ENCODE results near the gene TNK1.

Gene TNK1

GRCh38 chr17:7413346-7413985, 32.6 kb downstream of the TNK1 start:
- DNase-seq: no peak

GRCh38 chr17:7414837-7415236, 33.9 kb downstream of the TNK1 start:
- no peak for DNase-seq

- no peak for DNase-seq
These were observed 34.9 kb downstream of the TNK1 start for GRCh38 chr17:7415784-7416183.

- no peak for DNase-seq
These were observed 35.4 kb downstream of the TNK1 start for GRCh38 chr17:7416323-7416722.

- no peak for DNase-seq
These were observed 36.3 kb downstream of the TNK1 start for GRCh38 chr17:7417056-7417655.

- no peak for DNase-seq
These were observed 37.7 kb downstream of the TNK1 start for GRCh38 chr17:7418472-7419152.

- DNase-seq: no peak
These were observed 39.1 kb downstream of the TNK1 start, which contains the start of gene SPEM1 for GRCh38 chr17:7419819-7420610. TSS of gene SPEM1 (plus strand) at chr17:7420324. CDS start at chr17:7420385, 61 bp downstream.

GRCh38 chr17:7421186-7421585, 40.3 kb downstream of the TNK1 start:
- no peak for DNase-seq

GRCh38 chr17:7423679-7424078, 42.8 kb downstream of the TNK1 start:
- DNase-seq: no peak

GRCh38 chr17:7425316-7425715, 44.4 kb downstream of the TNK1 start, which contains the start of gene SPEM2:
TSS of gene SPEM2 (plus strand) at chr17:7425616. CDS start at chr17:7425689, 73 bp downstream.
- no peak for DNase-seq

GRCh38 chr17:7425756-7426155, 44.9 kb downstream of the TNK1 start:
- no peak for DNase-seq

GRCh38 chr17:7426203-7426863, 45.4 kb downstream of the TNK1 start:
- no peak for DNase-seq

GRCh38 chr17:7426896-7427489, 46.1 kb downstream of the TNK1 start:
- no peak for DNase-seq

GRCh38 chr17:7427549-7427948, 46.7 kb downstream of the TNK1 start:
- no peak for DNase-seq

GRCh38 chr17:7428557-7428956, 47.7 kb downstream of the TNK1 start, which contains the start of gene SPEM3:
TSS of gene SPEM3 (plus strand) at chr17:7428857. CDS start at chr17:7428903, 46 bp downstream.
- no peak for DNase-seq

GRCh38 chr17:7429722-7430121, 48.8 kb downstream of the TNK1 start:
- no peak for DNase-seq

GRCh38 chr17:7431231-7431630, 50.3 kb downstream of the TNK1 start:
- DNase-seq: no peak

- no peak for DNase-seq
These were observed 51.4 kb downstream of the TNK1 start for GRCh38 chr17:7432296-7432695.

- DNase-seq: peak; percentile 62
These were observed 55.0 kb downstream of the TNK1 start for GRCh38 chr17:7435676-7436555.

GRCh38 chr17:7436556-7437368, 55.9 kb downstream of the TNK1 start:
- peak; percentile 82 for DNase-seq
